ENCODE measurements around the gene TSPEAR.
"Not testable (repeated sequence)": the region's sequence is repeated elsewhere in the genome, so short reads cannot be mapped to it uniquely, and the experiment has no call there.

TSPEAR gene

DNA sequence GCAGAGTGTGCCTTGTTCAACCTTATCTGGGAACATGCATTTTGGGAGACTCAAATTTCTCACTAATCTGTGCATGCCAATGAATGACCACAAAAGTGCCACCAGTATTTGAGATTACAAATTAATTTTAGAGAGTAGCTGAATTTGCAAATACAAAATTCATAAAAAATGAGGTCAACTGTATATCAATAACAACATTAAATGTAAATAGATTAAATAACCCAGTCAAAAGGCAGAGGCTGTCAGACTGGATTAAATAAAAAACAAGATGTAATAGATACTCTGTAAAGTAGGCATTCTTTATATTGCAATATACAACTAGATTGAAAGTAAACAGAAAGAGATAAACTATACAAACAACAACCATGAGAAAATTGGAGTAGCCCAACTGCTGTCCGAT is 147.3 kb downstream of the TSPEAR start:
- DNase-seq = no peak

DNA sequence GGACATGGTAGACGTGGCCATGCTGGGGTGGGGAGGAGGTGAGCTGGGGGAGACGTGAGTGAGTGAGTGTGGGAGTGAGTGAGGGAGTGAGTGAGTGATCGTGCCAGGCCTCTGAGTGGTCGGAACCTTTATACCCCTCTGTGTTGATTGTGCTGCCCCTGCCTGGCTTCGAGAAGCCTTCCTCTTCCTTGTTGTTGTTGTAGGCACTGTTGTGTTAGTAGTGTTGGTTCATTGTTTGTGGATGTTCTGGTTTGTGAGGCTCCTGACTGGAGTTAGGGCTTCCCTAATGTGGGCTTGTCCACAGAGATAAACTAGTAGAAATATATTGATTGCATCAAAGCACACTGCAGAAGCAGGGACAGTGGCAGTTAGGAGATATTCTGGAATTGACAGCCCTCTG is 152.7 kb downstream of the TSPEAR start, which contains the start of gene KRTAP10-3:
Gene KRTAP10-3, minus strand, starts transcription at position 101 of the 400 bp plus-strand sequence. Its CDS starts 80 bp downstream, at position 21.
- DNase-seq = peak; percentile 23

DNA sequence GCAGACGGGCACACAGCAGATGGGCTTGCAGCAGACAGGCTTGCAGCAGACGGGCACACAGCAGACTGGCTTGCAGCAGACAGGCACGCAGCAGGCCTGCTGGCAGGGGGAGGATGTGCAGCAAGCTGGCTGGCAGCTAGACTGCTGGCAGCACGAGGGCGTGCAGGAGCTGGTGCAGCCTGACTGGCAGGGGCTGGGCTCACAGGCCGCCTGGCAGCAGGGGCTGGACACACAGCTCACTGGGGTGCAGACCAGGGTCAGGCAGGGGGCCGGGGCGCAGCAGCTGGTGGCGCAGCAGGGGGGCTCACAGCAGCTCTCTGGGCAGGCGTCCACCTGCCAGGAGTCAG is 153.1 kb downstream of the TSPEAR start:
- not testable (repeated sequence) for DNase-seq

DNA sequence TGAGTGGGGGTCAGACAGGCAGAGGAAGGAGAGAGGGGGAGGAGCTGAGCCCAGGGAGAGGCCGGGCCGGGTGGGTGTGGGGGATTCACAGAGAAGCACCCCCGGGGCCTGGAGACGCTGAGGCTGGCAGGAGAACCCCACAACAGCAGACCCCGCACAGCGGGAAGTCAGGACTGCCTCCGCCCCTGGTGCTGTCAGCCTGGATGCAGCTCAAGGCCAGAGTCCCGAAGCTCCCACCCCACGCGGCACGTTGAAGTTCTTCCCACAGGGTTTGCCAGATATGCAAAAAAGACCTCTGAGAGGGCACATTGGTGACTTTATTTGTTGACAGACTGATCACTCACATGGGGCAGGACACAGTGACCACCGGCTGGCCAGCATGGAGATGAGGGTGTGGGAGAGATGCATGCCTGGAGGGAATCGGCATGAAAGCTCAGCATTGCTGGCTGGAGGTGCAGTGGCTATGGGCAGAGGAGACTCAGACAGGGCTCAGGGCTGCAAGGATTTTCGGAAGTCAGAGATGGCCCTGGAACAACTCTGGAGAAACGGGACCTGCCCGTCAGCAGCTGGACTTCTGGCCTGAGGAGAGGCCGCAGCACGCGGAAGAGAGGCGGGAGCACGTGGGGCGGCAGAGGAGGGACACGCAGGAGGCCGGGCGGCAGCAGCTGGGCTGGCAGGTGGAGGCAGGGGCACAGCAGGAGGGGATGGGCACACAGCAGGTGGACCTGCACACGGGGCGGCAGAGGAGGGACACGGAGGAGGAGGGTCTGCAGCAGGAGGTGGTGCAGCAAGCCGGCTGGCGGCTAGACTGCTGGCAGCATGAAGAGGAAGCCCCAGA is 153.7 kb downstream of the TSPEAR start:
- DNase-seq = peak; percentile 35

DNA sequence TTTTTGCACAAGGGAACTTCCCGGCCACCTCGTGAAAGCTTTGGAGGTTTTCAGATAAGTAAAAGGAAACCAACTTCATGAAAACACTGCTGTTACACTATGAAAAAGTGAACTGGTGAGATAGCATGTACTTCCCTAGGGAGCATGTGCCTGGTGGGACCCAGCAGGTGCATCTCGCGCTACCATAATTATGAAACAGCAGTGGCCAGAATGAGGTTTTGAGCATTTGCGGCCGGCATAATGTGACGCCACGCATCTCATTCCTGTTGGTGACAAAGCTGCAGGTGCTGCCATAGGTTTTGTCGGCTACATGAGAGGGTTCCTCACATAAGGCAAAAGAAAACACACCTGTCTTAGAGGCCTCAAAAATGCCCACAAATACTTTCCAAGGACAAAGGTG is 154.5 kb downstream of the TSPEAR start:
- DNase-seq = no peak

DNA sequence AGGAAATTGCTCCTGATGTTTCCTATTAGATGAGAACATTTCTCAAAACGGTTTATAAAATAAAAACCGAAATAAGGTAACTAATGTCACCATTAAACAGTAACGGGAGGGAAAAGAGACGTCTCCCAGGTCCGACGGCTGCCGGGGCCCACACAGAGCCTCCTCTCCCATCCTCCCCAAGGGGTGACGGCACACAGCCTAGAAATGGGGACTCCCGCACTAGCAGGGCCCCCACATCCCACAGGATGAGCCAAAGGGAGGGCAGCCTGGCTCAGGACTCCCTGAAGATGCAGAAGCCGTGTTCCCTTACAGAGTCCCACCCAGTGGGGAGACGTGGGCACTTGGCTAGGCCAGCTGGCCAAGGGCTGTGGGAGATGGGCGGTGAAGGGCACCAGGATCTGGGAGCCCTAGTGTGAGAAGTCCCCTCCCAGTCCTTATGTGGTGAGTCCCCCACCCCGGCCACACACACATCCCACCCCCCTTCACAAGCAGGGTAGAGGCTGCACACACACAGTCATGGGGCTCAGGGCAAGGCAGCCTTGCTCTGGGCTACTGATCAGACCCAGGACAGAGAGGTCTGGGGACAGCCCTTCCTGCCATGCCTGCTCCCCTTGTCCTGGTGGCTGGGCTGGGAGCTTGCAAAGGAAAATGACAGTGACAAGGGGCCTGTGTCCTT is 156.0 kb downstream of the TSPEAR start:
- DNase-seq = no peak

DNA sequence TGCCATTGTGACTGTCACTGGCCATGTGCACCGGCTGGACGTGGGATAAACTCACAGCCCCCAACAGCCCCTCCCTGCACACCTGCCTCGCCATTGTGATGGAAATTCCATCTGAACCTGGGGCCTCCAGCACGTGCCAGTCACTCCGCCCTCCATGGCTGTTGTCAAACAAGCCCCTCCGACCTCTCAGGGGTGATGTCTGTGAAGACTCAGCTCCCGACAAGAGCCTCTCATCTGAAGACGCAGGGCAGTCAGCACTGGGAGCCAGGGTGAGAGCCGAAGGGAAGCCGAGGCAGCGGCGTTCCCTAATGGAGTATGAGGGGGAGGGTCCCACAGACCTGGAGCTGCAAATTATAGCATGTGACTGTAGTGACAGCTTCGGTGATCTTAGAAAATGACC is 158.7 kb downstream of the TSPEAR start:
- DNase-seq = no peak

DNA sequence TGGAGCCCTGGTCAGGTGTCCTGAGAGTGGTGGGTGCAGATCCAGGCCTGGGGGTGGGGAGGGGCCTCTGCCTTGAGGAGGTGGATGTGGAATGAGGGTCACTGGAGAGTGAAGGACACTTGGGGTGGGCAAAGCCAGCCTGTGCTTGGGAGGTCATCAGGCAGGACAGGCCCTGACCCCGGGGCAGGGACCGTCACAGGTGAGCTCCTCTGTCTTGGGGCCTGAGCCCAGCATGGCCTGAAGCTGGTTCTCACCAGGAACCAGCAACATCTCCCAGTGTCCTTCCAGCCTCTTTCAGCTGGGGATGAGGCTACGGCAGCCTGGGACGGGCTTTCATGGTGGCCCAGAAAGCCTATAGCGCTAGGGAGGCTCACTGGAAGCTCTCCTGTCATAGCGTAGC is 159.2 kb downstream of the TSPEAR start:
- no peak for DNase-seq

DNA sequence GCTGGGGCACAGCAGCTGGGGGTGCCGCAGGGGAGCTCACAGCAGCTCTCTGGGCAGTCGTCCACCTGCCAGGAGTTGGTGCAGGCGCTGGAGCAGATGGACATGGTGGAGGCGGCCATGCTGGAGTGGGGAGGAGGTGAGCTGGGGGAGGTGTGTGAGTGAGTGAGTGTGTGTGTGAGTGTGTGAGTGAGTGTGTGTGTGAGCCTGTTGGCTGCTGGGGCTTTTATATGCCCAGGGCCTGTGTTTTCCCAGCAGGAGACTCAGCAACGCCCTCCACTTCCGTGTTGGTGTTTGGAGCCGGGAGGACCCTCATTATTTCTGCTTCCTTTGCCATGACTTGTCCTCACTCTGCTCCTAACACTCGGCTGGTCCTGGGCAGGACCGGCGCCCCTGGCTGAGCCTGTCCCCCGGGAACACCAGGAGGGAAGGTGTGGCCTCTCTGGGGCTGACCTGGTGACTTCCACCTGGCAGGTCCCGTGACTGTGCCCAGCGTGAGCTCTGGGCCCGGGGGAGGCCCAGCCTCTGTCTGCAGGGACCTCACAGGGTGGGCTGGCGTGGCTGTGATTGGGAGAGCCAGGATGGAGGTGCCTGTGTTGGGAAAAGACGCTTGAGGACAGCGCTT is 159.9 kb downstream of the TSPEAR start, which contains the start of gene KRTAP10-2:
Gene KRTAP10-2, minus strand, starts transcription at position 166 of the 622 bp plus-strand sequence. Its CDS starts 47 bp downstream, at position 119.
- peak; percentile 23 for DNase-seq

DNA sequence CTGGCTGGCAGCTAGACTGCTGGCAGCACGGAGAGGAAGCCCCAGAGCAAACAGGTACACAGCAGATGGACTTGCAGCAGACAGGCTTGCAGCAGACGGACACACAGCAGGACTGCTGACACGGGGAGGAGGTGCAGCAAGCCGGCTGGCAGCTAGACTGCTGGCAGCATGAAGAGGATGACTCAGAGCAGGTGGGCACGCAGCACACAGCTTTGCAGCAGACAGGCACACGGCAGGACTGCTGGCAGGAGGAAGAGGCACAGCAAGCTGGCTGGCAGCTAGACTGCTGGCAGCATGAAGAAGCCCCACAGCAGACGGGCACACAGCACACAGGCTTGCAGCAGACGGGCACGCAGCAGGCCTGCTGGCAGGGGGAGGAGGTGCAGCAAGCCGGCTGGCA is 160.6 kb downstream of the TSPEAR start:
- peak; percentile 12 for DNase-seq

DNA sequence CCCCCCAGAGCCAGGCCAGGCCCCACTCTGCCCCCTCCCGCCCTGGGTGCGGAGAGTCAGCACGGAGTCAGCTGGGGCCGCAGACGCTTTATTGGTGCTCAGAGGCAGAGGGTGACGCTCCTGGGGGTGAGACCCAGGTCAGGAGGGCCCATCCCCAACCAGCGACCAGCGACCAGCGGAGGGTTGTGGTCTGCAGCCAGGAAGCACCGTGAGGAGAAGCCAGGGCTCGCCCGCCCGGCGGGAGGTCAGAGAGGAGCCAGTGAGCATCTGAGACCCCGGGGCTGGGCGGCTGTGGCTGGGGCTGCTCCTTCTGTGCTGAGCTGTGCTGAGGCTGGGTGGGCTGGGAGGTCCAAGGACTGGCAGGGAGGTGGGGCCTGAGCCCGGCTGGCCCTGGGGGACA is 161.1 kb downstream of the TSPEAR start:
- DNase-seq = peak; percentile 35

DNA sequence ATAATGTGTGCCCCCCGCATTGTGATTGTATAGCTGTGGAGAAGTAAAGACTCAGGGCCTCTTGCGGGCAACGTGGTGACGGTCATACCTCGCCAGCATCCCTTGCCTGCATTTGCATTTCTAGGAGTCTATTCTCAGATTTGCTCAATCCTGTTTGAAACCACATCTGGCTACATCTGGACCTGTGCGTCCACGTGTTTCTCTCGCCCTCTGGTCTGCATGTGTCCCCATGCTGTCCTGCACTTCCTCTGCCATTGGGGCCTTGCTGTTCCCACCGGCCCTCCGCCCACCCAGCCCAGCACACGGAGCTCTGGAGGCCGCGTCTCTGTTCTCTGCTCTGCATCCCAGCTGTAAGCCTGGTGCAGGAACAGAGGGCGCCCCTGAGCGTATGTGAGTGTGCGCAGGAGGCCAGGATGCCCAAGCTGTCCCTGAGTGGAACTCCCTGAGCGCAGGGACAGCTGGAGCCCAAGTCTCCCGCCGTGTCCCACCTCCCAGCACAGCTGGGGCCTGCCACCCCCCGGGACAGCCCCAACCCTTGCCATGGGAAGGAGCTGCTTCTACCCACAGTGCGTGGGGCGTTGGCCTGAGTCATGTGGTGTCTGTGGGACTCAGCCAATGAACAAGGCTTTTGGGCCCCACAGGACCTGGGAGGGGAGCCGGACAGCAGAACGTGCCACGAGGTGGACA is 161.7 kb downstream of the TSPEAR start:
- DNase-seq = no peak

DNA sequence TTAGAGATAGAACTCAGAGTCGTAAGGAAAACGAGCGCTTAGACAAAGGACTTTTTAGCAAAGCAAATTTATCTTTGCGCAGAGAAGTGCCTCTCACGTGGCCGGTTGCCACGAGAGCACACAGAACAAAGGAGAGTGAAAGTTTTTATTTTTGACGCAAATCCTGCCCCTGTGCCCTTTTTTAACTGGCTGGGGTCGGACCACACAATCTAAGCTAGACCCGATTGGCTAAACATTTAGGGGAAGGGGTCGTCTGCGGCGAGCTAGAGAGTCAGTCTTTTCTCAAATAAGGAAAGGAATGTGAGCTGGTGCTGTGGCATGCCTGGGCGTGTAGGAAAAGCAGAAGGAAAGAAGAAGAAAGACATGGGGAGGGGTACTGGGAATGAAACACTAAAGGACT is 162.4 kb downstream of the TSPEAR start:
- DNase-seq = no peak

DNA sequence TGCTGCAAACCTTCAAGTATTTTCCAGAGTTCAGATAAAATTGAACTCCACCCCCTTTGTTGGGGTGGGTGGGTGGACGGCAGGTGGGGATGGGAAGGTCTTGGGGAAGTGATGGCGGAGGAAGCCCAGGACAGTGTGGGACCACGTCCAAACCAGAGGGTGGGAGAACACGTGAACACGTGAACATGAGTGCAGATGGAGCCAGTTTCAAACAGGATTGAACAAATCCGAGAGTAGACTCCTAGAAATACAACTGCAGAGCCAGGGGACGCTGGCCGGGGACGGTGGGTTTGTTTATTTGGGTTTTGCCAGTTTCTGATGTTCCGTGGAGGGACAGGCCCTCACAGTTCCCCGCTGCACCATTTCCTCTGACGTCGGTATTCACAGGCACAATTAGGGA is 163.0 kb downstream of the TSPEAR start:
- no peak for DNase-seq

DNA sequence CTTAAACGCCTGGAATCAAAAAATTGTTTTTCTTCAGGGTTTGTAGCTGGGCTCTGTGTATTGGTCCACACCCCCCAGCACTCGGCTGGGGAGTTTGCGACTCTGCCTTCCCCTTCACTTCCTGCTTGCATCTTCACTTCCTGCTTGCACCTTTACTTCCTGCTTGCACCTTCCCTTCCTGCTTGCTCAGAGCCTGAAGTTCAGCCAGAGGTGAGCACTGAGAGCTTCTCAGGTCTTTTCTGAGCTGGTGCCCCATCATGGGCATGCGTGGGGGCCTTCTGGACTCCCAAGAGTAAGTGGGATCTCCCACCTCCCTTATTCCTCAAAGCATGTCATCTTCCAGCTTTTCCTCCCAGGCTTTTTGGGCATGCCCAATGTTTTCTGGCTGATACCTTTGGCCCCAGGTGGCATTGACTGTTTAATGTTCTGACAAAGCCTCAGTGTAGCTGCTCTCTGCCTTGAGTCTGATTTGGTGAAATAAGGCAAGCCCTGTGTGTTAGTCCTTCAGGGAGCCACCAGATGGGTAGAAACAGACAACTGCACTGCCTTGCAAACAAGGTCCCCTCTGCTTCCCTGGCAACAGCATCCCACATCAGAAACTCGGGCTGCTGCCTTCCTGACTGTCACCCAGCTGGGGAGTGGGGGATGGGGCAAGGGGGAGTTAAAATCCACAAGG is 163.6 kb downstream of the TSPEAR start:
- no peak for DNase-seq

DNA sequence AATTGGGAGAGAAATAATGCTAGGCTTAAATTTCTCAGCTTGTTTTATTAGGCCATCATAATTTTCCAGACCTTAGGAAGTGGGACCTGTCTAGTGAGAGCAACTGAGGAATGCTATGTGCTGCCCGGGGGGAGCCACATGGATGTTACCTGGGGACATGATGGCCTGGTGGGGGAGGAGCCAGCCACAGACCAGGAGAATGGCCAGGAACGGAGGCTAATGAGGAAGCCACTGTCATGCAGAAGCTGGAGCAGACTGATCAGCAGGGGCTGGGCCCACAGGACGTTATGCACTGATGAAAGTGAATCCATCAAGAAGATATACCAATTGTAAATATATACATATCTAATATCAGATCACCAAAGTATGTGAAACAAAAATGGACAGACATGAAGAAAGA is 166.8 kb downstream of the TSPEAR start:
- no peak for DNase-seq

DNA sequence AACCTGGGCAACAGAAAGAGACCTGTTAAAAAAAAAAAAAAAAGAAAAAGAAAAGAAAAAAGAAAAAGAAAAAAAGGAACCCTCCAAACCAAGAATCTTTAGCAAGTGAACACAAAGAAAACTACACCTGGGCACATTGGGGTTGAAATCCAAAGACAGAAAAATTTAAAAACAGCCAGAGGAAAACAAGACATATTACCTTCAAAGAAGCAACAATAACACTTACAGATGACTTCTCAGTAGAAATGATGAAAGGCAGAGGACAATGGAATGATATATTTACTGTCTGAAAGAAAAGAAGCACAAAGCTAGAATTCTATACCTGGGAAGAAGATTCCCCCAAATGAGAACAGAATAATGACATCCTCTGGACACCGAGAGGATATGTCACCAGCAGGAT is 168.7 kb downstream of the TSPEAR start:
- DNase-seq = no peak

DNA sequence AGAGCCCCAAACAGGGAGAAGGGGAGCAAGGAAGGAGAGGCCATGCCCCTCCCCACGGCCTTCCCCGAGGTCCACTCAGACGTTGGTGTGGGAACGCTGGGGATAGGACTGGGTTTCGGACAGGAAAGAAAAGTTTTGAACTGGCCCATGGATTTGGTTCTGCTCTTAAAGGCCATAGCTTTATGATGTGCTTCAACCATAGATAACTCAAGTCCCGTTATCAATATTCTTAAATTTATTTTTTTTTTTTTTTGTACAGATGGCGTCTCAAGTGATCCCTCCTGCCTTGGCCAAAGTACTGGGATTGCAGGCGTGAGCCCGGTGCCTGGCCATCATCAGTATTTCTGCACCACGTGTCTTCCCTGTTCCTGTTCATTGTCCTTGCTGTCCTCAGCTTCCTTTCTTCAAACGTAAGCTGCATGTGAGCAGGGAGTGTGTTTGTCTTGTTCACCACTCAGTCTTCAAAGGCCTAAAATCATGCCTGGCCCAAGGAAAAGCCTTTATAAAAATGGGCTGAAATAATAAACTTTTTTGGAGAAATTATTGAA is 170.6 kb downstream of the TSPEAR start:
- no peak for DNase-seq

DNA sequence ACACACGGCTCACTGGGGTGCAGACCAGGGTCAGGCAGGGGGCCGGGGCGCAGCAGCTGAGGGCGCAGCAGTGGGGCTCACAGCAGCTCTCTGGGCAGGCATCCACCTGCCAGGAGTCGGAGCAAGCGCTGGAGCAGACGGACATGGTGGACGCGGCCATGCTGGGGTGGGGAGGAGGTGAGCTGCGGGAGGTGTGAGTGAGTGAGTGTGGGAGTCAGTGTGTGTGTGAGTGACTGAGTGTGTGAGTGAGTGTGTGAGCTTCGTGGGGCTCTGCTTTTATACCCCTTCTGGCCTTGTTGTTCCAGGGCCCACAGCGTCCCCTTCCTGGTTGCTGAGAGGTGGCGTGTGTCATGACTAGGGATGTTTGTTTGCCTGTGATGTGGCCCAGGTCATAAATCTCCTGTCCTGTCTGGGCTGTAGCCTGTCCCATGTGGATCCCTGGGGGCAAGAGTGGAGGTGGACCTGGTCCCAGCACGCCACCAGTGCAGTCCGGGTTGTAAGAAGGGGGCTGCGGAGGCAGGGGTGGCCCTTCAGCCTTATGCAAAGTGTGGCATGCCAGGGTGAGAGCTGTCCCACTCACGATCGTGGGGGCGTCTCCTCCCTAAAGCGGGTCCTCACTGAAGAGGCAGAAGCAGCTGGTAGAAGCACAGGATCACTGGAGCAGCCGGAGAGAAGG is 171.2 kb downstream of the TSPEAR start, which contains the start of gene KRTAP10-1:
Gene KRTAP10-1, minus strand, starts transcription at position 205 of the 676 bp plus-strand sequence. Its CDS starts 45 bp downstream, at position 160.
- DNase-seq = no peak

DNA sequence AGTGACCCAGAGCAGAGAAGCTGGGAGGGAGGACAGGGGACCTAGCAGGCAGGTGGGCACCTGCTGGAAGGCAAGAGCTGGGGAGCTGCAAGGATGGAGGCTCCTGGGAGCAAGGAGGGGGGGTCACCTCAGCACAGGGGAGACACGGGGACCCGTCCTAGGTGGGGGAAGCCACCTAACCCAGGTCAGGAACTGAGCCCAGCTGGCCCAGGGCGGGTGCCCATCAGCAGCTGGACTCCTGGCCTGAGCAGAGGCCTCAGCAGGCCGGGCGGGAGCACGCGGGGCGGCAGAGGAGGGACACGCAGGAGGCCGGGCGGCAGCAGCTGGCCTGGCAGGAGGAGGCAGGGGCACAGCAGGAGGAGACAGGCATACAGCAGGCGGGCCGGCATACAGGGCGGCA is 172.3 kb downstream of the TSPEAR start:
- DNase-seq = peak; percentile 11
